ENCODE results near the gene ABCC1.
A peak's percentile ranks its signal among the peaks of the same experiment; 100 is the strongest.

Gene ABCC1

GRCh38 chr16:15972046-15972868 lies 22.8 kb downstream of the ABCC1 start:
- CTCF ChIA-PET, result no interaction called here
- H3K27ac ChIP-seq, result no peak overlapping the region
- POLR2A ChIA-PET (ENCODE audit: low non-redundant PET), result no interaction called here
- TF ChIP-seq CTCF (conservative IDR thresholded peaks at IDR 0.05; ENCODE audit: low read depth), result no peak
- DNase-seq (ENCODE audit: low spot score), result no peak

- POLR2A ChIA-PET (ENCODE audit: low non-redundant PET), result no interaction called here
- no peak for DNase-seq (ENCODE audit: low spot score)
- CTCF ChIA-PET, result no interaction called here
Observed at GRCh38 chr16:15973421-15973820, 24.0 kb downstream of the ABCC1 start.

GRCh38 chr16:15974057-15974456 lies 24.6 kb downstream of the ABCC1 start:
- POLR2A ChIA-PET (ENCODE audit: low non-redundant PET), result no interaction called here
- TF ChIP-seq CTCF (conservative IDR thresholded peaks at IDR 0.05; ENCODE audit: low read depth), result no peak
- DNase-seq (ENCODE audit: low spot score), result no peak
- CTCF ChIA-PET, result no interaction called here
- H3K27ac ChIP-seq, result peak overlapping the region; percentile 38

More at GRCh38 chr16:15973421-15973820, 24.0 kb downstream of the ABCC1 start:
- TF ChIP-seq CTCF (conservative IDR thresholded peaks at IDR 0.05; ENCODE audit: low read depth), result no peak
- H3K27ac ChIP-seq, result peak overlapping the region; percentile 38

- POLR2A ChIA-PET (ENCODE audit: low non-redundant PET), result no interaction called here
- H3K27ac ChIP-seq, result peak overlapping the region; percentile 90
- no peak for DNase-seq (ENCODE audit: low spot score)
- CTCF ChIA-PET, result interaction anchor here (0.7 kb wide), 1 partner anchor 286 kb away, joined by 5 read pairs; no protein-coding TSS in a partner anchor
- TF ChIP-seq CTCF (conservative IDR thresholded peaks at IDR 0.05; ENCODE audit: low read depth), result no peak
Observed at GRCh38 chr16:15975172-15975571, 25.8 kb downstream of the ABCC1 start.

GRCh38 chr16:15976225-15976812 lies 26.9 kb downstream of the ABCC1 start:
- ChIA-PET CTCF (no interaction called here), POLR2A (ENCODE audit: low non-redundant PET) (interaction anchor here (0.6 kb wide), 1 partner anchor 19 kb away, joined by 3 read pairs; no protein-coding TSS in a partner anchor)
- TF ChIP-seq CTCF (conservative IDR thresholded peaks at IDR 0.05; ENCODE audit: low read depth), result no peak
- peak overlapping the region; percentile 90 for H3K27ac ChIP-seq
- no peak for DNase-seq (ENCODE audit: low spot score)

- POLR2A ChIA-PET (ENCODE audit: low non-redundant PET), result interaction anchor here (0.6 kb wide), 1 partner anchor 20 kb away, joined by 3 read pairs; no protein-coding TSS in a partner anchor
- DNase-seq (ENCODE audit: low spot score), result no peak
- TF ChIP-seq CTCF (conservative IDR thresholded peaks at IDR 0.05; ENCODE audit: low read depth), result no peak
- H3K27ac ChIP-seq, result peak overlapping the region; percentile 90
- CTCF ChIA-PET, result no interaction called here
Observed at GRCh38 chr16:15976929-15977637, 27.7 kb downstream of the ABCC1 start.
